ENCODE data around the gene PSMG3.

PSMG3 gene

GRCh38 chr7:1610013-1610677 lies 40.3 kb upstream of the PSMG3 start:
- no peak overlapping the region for H2AFZ ChIP-seq (ENCODE audit: low read length)
- no peaks in the 10 kb centered on the region for H3K36me3 ChIP-seq (ENCODE audit: insufficient read depth, low read length)
- H3K9ac ChIP-seq (ENCODE audit: low read length) = no peak overlapping the region
- H3K4me3 ChIP-seq (ENCODE audit: low read depth, low read length, poor library complexity, severe bottlenecking) = no peak overlapping the region
- TF ChIP-seq, protein P1, sequence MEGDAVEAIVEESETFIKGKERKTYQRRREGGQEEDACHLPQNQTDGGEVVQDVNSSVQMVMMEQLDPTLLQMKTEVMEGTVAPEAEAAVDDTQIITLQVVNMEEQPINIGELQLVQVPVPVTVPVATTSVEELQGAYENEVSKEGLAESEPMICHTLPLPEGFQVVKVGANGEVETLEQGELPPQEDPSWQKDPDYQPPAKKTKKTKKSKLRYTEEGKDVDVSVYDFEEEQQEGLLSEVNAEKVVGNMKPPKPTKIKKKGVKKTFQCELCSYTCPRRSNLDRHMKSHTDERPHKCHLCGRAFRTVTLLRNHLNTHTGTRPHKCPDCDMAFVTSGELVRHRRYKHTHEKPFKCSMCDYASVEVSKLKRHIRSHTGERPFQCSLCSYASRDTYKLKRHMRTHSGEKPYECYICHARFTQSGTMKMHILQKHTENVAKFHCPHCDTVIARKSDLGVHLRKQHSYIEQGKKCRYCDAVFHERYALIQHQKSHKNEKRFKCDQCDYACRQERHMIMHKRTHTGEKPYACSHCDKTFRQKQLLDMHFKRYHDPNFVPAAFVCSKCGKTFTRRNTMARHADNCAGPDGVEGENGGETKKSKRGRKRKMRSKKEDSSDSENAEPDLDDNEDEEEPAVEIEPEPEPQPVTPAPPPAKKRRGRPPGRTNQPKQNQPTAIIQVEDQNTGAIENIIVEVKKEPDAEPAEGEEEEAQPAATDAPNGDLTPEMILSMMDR (IDR thresholded peaks at IDR 0.05; ENCODE audit: low read length) = no peak
- no peak for TF ChIP-seq EZH2 (IDR thresholded peaks at IDR 0.05; ENCODE audit: borderline replicate concordance, low read length)
- no peak overlapping the region for H3K27ac ChIP-seq (ENCODE audit: low read depth, low read length, poor library complexity, severe bottlenecking)
- H3K4me1 ChIP-seq (ENCODE audit: insufficient read depth, low read length, severe bottlenecking) = no peaks in the 10 kb centered on the region
- no peak overlapping the region for H3K4me2 ChIP-seq (ENCODE audit: low read length)
- H4K20me1 ChIP-seq (ENCODE audit: insufficient read depth, low read length) = no peaks in the 10 kb centered on the region
- no peaks in the 10 kb centered on the region for H3F3A ChIP-seq (ENCODE audit: insufficient read depth, low read length)
- H3K9me3 ChIP-seq (ENCODE audit: low read length) = no peaks in the 10 kb centered on the region
- peaks cover 8% of the 10 kb centered on the region; the same call in 1 of the 2 replicates for H3K27me3 ChIP-seq (ENCODE audit: insufficient read depth, low read length)
- H3K9me2 ChIP-seq (ENCODE audit: low read depth, low read length) = no peaks in the 10 kb centered on the region
- H3K79me2 ChIP-seq (ENCODE audit: insufficient read depth, low read length) = no peaks in the 10 kb centered on the region

DNA sequence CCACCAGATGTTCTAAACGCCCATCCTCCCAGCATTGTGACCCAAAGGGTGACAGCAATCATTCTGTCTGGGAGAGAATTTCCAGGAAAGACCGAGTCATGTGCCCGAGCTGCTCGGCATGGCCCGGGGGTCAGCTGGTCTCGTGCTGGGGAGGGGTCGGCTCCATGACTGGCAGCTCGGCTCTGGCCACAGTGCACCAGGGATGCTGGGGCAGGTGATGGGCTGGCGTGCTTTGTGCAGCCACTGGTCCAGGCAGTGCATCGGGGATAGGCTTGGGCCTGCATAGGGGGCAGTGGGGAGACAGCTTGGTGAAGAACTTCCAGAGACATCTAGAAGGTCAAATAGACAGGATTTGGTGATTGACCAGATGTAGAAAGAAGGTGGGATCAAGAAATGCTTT lies 39.2 kb upstream of the PSMG3 start:
- Histone ChIP-seq H3F3A (ENCODE audit: insufficient read depth, low read length) (no peaks in the 10 kb centered on the region), H3K27ac (ENCODE audit: low read depth, low read length, poor library complexity, severe bottlenecking) (no peak overlapping the region), H3K27me3 (ENCODE audit: insufficient read depth, low read length) (peaks cover 8% of the 10 kb centered on the region; the same call in 1 of the 2 replicates), H3K9ac (ENCODE audit: low read length) (no peak overlapping the region), H3K4me1 (ENCODE audit: insufficient read depth, low read length, severe bottlenecking) (no peaks in the 10 kb centered on the region), H3K4me3 (ENCODE audit: low read depth, low read length, poor library complexity, severe bottlenecking) (no peak overlapping the region), H4K20me1 (ENCODE audit: insufficient read depth, low read length) (no peaks in the 10 kb centered on the region), H3K9me2 (ENCODE audit: low read depth, low read length) (no peaks in the 10 kb centered on the region), H3K9me3 (ENCODE audit: low read length) (no peaks in the 10 kb centered on the region), H3K36me3 (ENCODE audit: insufficient read depth, low read length) (no peaks in the 10 kb centered on the region), H3K79me2 (ENCODE audit: insufficient read depth, low read length) (no peaks in the 10 kb centered on the region), H2AFZ (ENCODE audit: low read length) (no peak overlapping the region), H3K4me2 (ENCODE audit: low read length) (no peak overlapping the region)
- no peak for TF ChIP-seq EZH2 (IDR thresholded peaks at IDR 0.05; ENCODE audit: borderline replicate concordance, low read length)
- TF ChIP-seq, protein P1 (IDR thresholded peaks at IDR 0.05; ENCODE audit: low read length) = no peak

- Histone ChIP-seq H3K4me3 (ENCODE audit: low read depth, low read length, poor library complexity, severe bottlenecking) (no peak overlapping the region), H3K9me2 (ENCODE audit: low read depth, low read length) (no peaks in the 10 kb centered on the region), H3K27me3 (ENCODE audit: insufficient read depth, low read length) (peaks cover 8% of the 10 kb centered on the region; the same call in 1 of the 2 replicates), H3F3A (ENCODE audit: insufficient read depth, low read length) (no peaks in the 10 kb centered on the region), H3K79me2 (ENCODE audit: insufficient read depth, low read length) (no peaks in the 10 kb centered on the region), H3K36me3 (ENCODE audit: insufficient read depth, low read length) (no peaks in the 10 kb centered on the region), H4K20me1 (ENCODE audit: insufficient read depth, low read length) (no peaks in the 10 kb centered on the region), H3K4me1 (ENCODE audit: insufficient read depth, low read length, severe bottlenecking) (no peaks in the 10 kb centered on the region), H3K27ac (ENCODE audit: low read depth, low read length, poor library complexity, severe bottlenecking) (no peak overlapping the region), H2AFZ (ENCODE audit: low read length) (no peak overlapping the region), H3K9ac (ENCODE audit: low read length) (no peak overlapping the region), H3K4me2 (ENCODE audit: low read length) (no peak overlapping the region), H3K9me3 (ENCODE audit: low read length) (no peaks in the 10 kb centered on the region)
- no peak for TF ChIP-seq EZH2 (IDR thresholded peaks at IDR 0.05; ENCODE audit: borderline replicate concordance, low read length)
- TF ChIP-seq, protein P1 (IDR thresholded peaks at IDR 0.05; ENCODE audit: low read length) = no peak
Observed at GRCh38 chr7:1608318-1608717, 38.5 kb upstream of the PSMG3 start.

Measured in OCI-LY1 (cell line).